Small intestine (tissue), 7 donors: ENCODE results near the gene ENTREP1. TPM values are rescaled to one million over a fixed set of nuclear protein-coding genes. Genes with fewer than 3 reads are reported as not detected.

Experiments
- DNase-seq, 2 donors: peaks; one replicate each; pipeline versions ENCODE4 v3.0.0 to v3.0.0-alpha.2; 2013
- FAIRE-seq: peaks from 2 replicates; lab custom pipeline; 2012; peaks lifted over from hg19 to GRCh38; lab: Jason Lieb, UNC
- H3K27ac ChIP-seq, 3 donors: one replicate each; pipeline ENCODE4 v1.5.1; 2013; ENCODE audit warnings: low read length in 2 of 3, mild to moderate bottlenecking in 2 of 3, control low read depth in 1 of 3, inconsistent platforms in 1 of 3, low read depth in 1 of 3, moderate library complexity in 1 of 3
- H3K27me3 ChIP-seq, 3 donors: one replicate each; pipeline ENCODE4 v1.6.1; 2013; ENCODE audit warnings: low read length in 3 of 3, inconsistent platforms in 1 of 3; ENCODE audit not compliant: control insufficient read depth in 3 of 3, insufficient read depth in 3 of 3
- H3K36me3 ChIP-seq, 3 donors: one replicate each; pipeline ENCODE4 v1.6.1; 2013; ENCODE audit warnings: low read length in 3 of 3, inconsistent platforms in 1 of 3, low read depth in 1 of 3, mild to moderate bottlenecking in 1 of 3, moderate library complexity in 1 of 3; ENCODE audit not compliant: control insufficient read depth in 3 of 3, insufficient read depth in 2 of 3
- H3K4me1 ChIP-seq, 3 donors: one replicate each; pipeline ENCODE4 v1.6.1; 2013; ENCODE audit warnings: low read length in 2 of 3, inconsistent platforms in 1 of 3, low read depth in 1 of 3, mild to moderate bottlenecking in 1 of 3, moderate library complexity in 1 of 3; ENCODE audit not compliant: control insufficient read depth in 3 of 3, insufficient read depth in 2 of 3
- H3K4me3 ChIP-seq, 3 donors: one replicate each; pipeline ENCODE4 v1.5.1; 2013; ENCODE audit warnings: low read length in 3 of 3, control low read depth in 1 of 3, inconsistent platforms in 1 of 3, low read depth in 1 of 3, mild to moderate bottlenecking in 1 of 3, moderate library complexity in 1 of 3
- H3K9me3 ChIP-seq, 2 donors: one replicate each; pipeline ENCODE4 v1.6.1; 2013; ENCODE audit warnings: low read depth in 1 of 2, low read length in 1 of 2; ENCODE audit not compliant: control insufficient read depth in 2 of 2, insufficient read depth in 1 of 2
- WGBS, 3 donors: extraction: QIAGEN DNeasy Blood & Tissue Kit; methylation state at CpG; one replicate each; pipeline ENCODE4 v1.1.7; 2013; 5-methylcytosine and 5-hydroxymethylcytosine counted together
- polyA plus RNA-seq, 4 donors: library from polyadenylated mRNA; stranded (reverse) in 3 of 4; unstranded in 1 of 4; fragments of 200-250 nt in 3 of 4; fragments of 120-200 nt in 1 of 4; gene quantifications; one replicate each; pipeline versions ENCODE4 v1.2.1 to v1.2.3, GENCODE V29; 2013
- donor health status: healthy with polysubstance abuse.
- donor health status: control.
- donor health status: control.
- donor health status: Bipolar disorder and iron deficiency.
- donor health status: healthy.

ENTREP1 gene
- polyA plus RNA-seq, 4 donors, result 1.2 to 2.1 TPM; not detected in 2

GRCh38 chr9:69325409-69326212 lies 596 bp downstream of the ENTREP1 start:
- Histone ChIP-seq H3K4me3 (peak overlapping the region in 2 of 3 donors; percentile 38 to 56), H3K36me3 (no peaks in the 10 kb centered on the region), H3K4me1 (peaks cover 0 to 11% (median 3%) of the 10 kb centered on the region in 3 donors), H3K27ac (no peak overlapping the region), H3K9me3 (no peaks in the 10 kb centered on the region), H3K27me3 (peaks cover 2 to 27% (median 12%) of the 10 kb centered on the region in 3 donors)
- no peak for FAIRE-seq
- peak; percentile 38 to 47 for DNase-seq
- WGBS, 3 donors, result 4 to 6% (median 4%) methylated on average over 32 to 64 of the region's 64 CpGs

- H3K36me3 ChIP-seq, result no peaks in the 10 kb centered on the region
- peak overlapping the region in 1 of 3 donors; percentile 38 for H3K4me3 ChIP-seq
- peaks cover 0 to 11% (median 3%) of the 10 kb centered on the region in 3 donors for H3K4me1 ChIP-seq
- WGBS, 3 donors, result 12 to 49% (median 33%) methylated on average over 7 of the region's 7 CpGs
- H3K27ac ChIP-seq, result no peak overlapping the region
- DNase-seq, result no peak
- peaks cover 2 to 27% (median 12%) of the 10 kb centered on the region in 3 donors for H3K27me3 ChIP-seq
- H3K9me3 ChIP-seq, result no peaks in the 10 kb centered on the region
- FAIRE-seq, result no peak
These were observed 1.2 kb downstream of the ENTREP1 start for GRCh38 chr9:69326261-69326660.

- H3K27me3 ChIP-seq, result peaks cover 0 to 20% (median 8%) of the 10 kb centered on the region in 3 donors
- no peak overlapping the region for H3K4me3 ChIP-seq
- FAIRE-seq (no peak), DNase-seq (no peak)
- WGBS, 3 donors, result 86 to 87% (median 87%) methylated on average over 3 of the region's 3 CpGs
- H3K9me3 ChIP-seq, result no peaks in the 10 kb centered on the region
- H3K4me1 ChIP-seq, result peaks cover 0 to 7% (median 0%) of the 10 kb centered on the region in 3 donors
- H3K27ac ChIP-seq, result no peak overlapping the region
- no peaks in the 10 kb centered on the region for H3K36me3 ChIP-seq
These were observed 5.6 kb downstream of the ENTREP1 start for GRCh38 chr9:69330580-69330979.

- Histone ChIP-seq H3K4me1 (no peaks in the 10 kb centered on the region), H3K27ac (no peak overlapping the region), H3K4me3 (no peak overlapping the region), H3K36me3 (no peaks in the 10 kb centered on the region), H3K9me3 (no peaks in the 10 kb centered on the region), H3K27me3 (peaks cover 0 to 12% (median under 1%) of the 10 kb centered on the region in 3 donors)
- 79 to 98% (median 97%) methylated on average over 3 of the region's 3 CpGs for WGBS, 3 donors
- FAIRE-seq, result no peak
- no peak for DNase-seq
These were observed 6.4 kb downstream of the ENTREP1 start for GRCh38 chr9:69331444-69331843.

- H3K27me3 ChIP-seq, result peaks cover 0 to 5% (median 0%) of the 10 kb centered on the region in 3 donors
- 91 to 98% (median 95%) methylated on average over 5 of the region's 5 CpGs for WGBS, 3 donors
- no peaks in the 10 kb centered on the region for H3K36me3 ChIP-seq
- FAIRE-seq, result no peak
- no peak for DNase-seq
- H3K27ac ChIP-seq, result no peak overlapping the region
- no peaks in the 10 kb centered on the region for H3K4me1 ChIP-seq
- no peaks in the 10 kb centered on the region for H3K9me3 ChIP-seq
- no peak overlapping the region for H3K4me3 ChIP-seq
These were observed 7.2 kb downstream of the ENTREP1 start for GRCh38 chr9:69332067-69332685.

- FAIRE-seq, result no peak
- WGBS, 3 donors, result 88 to 93% (median 90%) methylated on average over 2 of the region's 2 CpGs
- peaks cover 0 to 2% (median 0%) of the 10 kb centered on the region in 3 donors for H3K27me3 ChIP-seq
These were observed 8.7 kb downstream of the ENTREP1 start for GRCh38 chr9:69333716-69334115.

GRCh38 chr9:69334317-69334716 lies 9.3 kb downstream of the ENTREP1 start:
- no peaks in the 10 kb centered on the region for H3K36me3 ChIP-seq
- no peak for FAIRE-seq

More at GRCh38 chr9:69333716-69334115, 8.7 kb downstream of the ENTREP1 start:
- Histone ChIP-seq H3K27ac (no peak overlapping the region), H3K4me3 (no peak overlapping the region), H3K4me1 (no peaks in the 10 kb centered on the region), H3K9me3 (no peaks in the 10 kb centered on the region), H3K36me3 (no peaks in the 10 kb centered on the region)
- DNase-seq, result no peak

GRCh38 chr9:69339620-69340019 lies 14.6 kb downstream of the ENTREP1 start:
- no peaks in the 10 kb centered on the region for H3K36me3 ChIP-seq
- DNase-seq, result no peak
- no peak for FAIRE-seq
- no peaks in the 10 kb centered on the region for H3K4me1 ChIP-seq
- no peak overlapping the region for H3K27ac ChIP-seq
- no peaks in the 10 kb centered on the region for H3K9me3 ChIP-seq
- H3K4me3 ChIP-seq, result no peak overlapping the region
- WGBS, 3 donors, result 82 to 97% (median 89%) methylated on average over 2 of the region's 2 CpGs
- H3K27me3 ChIP-seq, result peaks cover 0 to 2% (median 0%) of the 10 kb centered on the region in 3 donors

More at GRCh38 chr9:69334317-69334716, 9.3 kb downstream of the ENTREP1 start:
- no peak for DNase-seq
- Histone ChIP-seq H3K27ac (no peak overlapping the region), H3K9me3 (no peaks in the 10 kb centered on the region), H3K27me3 (peaks cover 0 to 2% (median 0%) of the 10 kb centered on the region in 3 donors), H3K4me3 (no peak overlapping the region), H3K4me1 (no peaks in the 10 kb centered on the region)
